Myocyte (in vitro differentiated cells): ENCODE measurements around the gene CRB2. TPM values are rescaled to one million over a fixed set of nuclear protein-coding genes. Genes with fewer than 3 reads are reported as not detected.

Source experiments
- DNase-seq: peaks from one replicate; pipeline ENCODE4 v3.0.0-alpha.2; 2012; ENCODE audit warnings: low read depth
- total RNA-seq: library from RNA; depleted of rRNA; stranded (reverse); fragments of >200 nt; gene quantifications from 2 replicates; pipeline ENCODE4 v1.2.3, GENCODE V29; 2014

The CRB2 gene
- total RNA-seq, 1 donor from 2014 or later, result not detected

DNA sequence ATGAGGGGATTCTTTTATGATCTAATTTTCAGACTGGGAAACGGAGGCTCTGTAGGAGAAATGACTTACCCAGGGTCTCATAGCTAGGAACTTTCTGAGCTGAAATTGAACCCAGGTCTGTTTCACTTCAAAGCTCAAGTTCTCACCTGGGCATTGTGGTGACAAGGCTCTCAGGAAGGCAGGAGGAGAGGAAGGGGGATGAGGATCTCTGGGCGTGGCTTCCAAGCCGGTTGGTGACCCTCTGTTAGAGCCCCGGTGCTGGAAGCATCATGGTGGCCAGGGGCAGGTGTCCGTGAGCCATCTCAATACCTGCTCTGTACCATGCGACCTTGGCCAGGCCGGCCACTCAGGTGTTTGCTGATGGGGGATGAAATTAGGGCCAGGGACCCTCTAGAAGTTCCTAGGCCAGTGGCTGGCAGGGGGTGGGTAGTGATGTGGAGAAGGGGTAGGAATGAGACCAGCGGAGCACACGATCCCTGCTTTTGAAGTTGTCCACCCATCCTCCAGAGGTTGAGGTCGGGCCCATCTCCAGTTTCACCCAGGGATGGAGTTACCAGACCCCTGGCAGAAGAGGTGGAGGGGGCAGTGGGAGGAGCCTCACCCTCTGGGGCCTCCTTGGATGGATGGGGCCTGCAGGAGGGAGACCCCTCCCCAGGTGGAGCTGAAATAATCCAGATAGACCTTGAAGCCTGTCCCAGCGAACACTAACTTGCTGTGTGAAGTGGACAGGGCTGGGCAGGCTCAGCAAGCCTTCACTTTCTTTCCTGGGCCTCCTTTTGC, 5.9 kb downstream of the CRB2 start:
- DNase-seq, result no peak

GRCh38 chr9:123362856-123363255, 6.9 kb downstream of the CRB2 start:
- no peak for DNase-seq

DNA sequence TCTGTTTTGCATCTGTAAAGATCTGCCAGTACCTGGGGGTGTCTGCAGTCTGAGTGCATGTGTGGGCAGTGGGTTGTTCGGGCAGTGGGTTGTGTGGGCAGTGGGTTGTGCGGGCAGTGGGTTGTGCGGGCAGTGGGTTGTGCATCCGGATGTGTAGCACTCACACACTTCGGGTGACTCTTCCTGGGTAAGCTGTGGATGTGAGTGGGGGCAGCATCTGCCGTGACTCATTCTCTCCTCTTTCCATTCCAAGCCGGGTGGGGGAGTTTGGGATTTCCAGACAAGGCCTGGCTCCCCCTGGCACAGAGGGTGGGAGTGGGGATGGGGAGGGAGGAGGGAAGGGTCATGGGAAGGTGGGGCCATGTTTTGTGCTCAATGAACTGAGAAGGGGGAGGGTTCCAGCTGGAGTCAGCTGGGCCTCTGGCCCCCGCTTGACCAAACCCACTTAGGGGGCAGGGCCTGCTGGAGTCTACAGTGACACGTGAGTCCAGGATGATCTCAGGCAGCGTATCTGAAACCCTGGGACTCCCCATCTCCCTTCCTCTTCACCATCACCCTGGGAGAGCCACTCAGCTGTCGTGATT, 8.3 kb downstream of the CRB2 start:
- peak; percentile 29 for DNase-seq

GRCh38 chr9:123365287-123365880, 9.4 kb downstream of the CRB2 start:
- DNase-seq, result no peak

- DNase-seq, result no peak
These were observed 10.0 kb downstream of the CRB2 start for GRCh38 chr9:123365881-123366528.

GRCh38 chr9:123368023-123368422, 12.0 kb downstream of the CRB2 start:
- DNase-seq, result no peak

GRCh38 chr9:123368536-123369153, 12.6 kb downstream of the CRB2 start:
- DNase-seq, result no peak

DNA sequence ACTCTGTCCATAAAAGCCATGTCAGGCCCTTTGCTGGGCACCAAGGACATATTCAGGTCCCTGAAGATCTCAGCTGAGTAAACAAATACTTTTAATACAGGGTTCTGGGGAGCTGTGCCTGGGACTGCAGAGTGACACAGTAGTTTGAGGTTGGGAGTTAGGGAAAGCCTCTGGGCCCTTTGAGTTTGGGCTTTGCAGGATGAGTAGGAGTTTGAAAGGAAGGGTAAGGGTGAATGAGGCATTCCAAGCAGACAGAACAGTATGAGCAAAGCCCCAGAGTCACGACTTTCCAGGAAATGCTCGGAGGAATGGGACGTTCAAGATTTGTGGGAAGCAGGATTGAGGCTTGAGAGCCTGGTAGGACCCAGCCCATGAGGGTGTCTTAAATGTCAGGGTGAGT, 13.3 kb downstream of the CRB2 start:
- DNase-seq, result no peak

DNA sequence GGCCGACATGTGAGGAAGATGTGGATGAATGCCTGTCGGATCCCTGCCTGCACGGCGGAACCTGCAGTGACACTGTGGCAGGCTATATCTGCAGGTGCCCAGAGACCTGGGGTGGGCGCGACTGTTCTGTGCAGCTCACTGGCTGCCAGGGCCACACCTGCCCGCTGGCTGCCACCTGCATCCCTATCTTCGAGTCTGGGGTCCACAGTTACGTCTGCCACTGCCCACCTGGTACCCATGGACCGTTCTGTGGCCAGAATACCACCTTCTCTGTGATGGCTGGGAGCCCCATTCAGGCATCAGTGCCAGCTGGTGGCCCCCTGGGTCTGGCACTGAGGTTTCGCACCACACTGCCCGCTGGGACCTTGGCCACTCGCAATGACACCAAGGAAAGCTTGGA, 14.1 kb downstream of the CRB2 start:
- DNase-seq, result no peak

GRCh38 chr9:123370526-123371227, 14.7 kb downstream of the CRB2 start:
- DNase-seq, result no peak

DNA sequence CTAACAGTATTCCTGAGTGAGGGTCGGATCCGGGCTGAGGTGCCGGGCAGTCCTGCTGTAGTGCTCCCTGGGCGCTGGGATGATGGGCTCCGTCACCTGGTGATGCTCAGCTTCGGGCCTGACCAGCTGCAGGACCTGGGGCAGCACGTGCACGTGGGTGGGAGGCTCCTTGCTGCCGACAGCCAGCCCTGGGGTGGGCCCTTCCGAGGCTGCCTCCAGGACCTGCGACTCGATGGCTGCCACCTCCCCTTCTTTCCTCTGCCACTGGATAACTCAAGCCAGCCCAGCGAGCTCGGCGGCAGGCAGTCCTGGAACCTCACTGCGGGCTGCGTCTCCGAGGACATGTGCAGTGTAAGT, 15.2 kb downstream of the CRB2 start:
- DNase-seq, result no peak

DNA sequence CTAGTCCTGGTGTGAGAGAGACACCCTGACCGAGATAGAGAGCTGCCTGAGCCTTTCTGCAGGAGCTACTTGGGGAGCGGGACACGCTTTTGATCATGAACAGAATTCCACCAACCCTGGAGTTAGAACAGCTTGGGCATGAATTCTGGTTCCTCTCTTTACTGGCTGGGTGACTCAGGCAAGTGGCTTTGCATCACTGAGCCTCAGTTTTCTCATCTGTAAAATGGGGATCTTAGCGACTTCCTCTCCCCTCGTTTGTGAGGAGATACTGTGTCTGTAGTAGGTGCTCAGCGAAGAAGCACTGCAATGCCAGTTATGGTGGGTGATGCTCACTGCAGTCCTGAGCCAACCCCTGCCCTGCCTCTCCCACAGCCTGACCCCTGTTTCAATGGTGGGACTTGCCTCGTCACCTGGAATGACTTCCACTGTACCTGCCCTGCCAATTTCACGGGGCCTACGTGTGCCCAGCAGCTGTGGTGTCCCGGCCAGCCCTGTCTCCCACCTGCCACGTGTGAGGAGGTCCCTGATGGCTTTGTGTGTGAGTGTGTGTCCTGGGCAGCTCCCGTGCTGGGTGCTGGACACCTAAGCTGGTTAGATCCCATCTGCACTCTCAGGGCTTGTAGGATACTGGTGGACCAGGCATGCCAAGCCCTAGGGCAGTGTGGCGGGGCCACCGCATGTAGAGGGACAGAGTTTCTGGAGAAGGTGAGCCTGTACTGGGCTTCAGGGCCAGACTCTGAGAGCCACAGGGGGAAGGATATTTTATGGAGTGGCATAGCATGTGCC, 16.0 kb downstream of the CRB2 start:
- DNase-seq, result no peak

DNA sequence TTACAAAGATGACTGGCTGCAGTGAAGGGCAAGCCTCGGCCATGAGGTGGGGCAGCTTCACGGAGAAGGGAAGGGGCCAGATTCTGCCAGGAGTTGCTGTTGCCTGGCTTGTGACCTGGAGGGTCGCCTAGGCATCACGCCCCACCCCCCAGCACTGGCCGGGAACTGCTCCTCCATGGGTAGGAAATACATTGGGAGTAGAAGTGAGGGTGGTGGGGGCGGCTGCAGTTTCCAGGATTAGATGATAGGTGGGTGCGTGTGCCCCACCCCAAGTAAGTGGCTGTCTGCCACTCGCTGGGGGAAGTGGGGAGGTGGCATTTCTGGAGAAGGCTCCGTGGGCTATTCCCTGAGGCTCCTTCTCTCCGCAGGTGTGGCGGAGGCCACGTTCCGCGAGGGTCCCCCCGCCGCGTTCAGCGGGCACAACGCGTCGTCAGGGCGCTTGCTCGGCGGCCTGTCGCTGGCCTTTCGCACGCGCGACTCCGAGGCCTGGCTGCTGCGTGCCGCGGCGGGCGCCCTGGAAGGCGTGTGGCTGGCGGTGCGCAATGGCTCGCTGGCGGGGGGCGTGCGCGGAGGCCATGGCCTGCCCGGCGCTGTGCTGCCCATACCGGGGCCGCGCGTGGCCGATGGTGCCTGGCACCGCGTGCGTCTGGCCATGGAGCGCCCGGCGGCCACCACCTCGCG, 16.9 kb downstream of the CRB2 start:
- DNase-seq, result no peak

DNA sequence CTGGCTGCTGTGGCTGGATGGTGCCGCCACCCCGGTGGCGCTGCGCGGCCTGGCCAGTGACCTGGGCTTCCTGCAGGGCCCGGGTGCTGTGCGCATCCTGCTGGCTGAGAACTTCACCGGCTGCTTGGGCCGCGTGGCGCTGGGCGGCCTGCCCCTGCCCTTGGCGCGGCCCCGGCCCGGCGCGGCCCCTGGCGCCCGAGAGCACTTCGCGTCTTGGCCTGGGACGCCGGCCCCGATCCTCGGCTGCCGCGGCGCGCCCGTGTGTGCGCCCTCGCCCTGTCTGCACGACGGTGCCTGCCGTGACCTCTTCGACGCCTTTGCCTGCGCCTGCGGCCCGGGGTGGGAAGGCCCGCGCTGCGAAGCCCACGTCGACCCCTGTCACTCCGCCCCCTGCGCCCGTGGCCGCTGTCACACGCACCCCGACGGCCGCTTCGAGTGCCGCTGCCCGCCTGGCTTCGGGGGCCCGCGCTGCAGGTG, 17.5 kb downstream of the CRB2 start:
- DNase-seq, result no peak

DNA sequence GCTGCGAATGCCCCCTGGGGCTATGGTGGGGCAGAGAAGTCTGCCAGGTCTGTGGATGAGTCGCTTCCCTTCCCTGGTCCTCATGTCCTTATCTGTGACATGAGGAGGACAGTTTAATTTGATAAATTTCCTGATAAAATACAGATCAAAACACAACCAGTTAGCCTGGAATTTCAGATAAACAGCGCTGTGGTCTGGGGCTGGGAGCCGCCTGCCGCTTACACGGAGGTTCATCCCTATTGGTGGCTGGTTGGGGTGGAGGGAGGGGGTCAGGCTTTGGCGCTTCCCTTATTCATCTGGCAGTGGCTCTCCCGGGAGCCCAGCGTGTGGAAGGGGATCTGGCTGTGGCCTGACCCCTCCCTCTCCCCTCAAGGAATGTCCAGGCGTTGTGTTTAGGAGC, 17.9 kb downstream of the CRB2 start:
- no peak for DNase-seq

DNA sequence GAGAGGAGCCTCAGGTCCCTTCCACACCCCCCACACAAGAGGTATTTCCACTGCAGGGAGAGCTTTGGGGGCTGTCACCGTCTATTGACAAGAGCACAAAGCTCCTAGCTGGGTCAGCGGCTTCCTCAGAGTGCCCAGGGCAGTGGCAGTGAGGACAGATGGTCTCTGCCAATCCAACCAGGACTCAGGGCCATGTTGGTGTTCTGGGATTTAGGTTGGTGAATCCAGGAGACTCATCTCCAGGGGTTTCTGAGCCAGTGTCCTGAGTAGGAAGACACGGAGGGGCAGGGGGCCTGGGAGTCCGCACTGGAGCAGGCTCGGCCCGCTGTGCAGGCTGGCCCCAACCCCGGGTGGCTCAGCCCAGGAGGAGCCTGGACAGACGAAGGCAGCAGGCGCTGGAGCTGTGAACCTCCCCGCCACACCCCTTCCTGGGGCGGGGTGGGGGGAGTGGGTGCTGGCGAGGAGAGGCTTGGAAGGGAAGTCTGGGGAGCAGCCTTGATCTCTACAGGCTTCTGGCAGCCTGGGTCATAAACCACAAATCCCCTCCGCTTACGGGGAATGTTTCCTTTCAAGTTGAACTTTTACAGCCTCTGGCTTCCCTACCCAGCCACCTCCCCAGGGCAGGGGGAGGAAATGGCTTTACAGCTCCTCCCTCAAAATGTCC, 19.6 kb downstream of the CRB2 start:
- DNase-seq, result peak; percentile 37

GRCh38 chr9:123376218-123377071, 20.4 kb downstream of the CRB2 start:
- no peak for DNase-seq
